GM12865 (cell line): ENCODE measurements around the gene ABHD16B.
"Not testable (repeated sequence)": the region's sequence is repeated elsewhere in the genome, so short reads cannot be mapped to it uniquely, and the experiment has no call there.

Source experiments
- DNase-seq: peaks from one replicate; pipeline ENCODE4 v3.0.0; 2010; ENCODE audit warnings: low read depth
- H3K4me3 ChIP-seq: 2 replicates; pipeline ENCODE4 v1.5.1; 2011; ENCODE audit warnings: mild to moderate bottlenecking, low read depth, low read length, control low read depth
- CTCF ChIP-seq: IDR thresholded peaks from 2 replicates; pipeline ENCODE4 v1.5.1; 2011; ENCODE audit warnings: low read length, control low read depth, low read depth, inconsistent platforms; ENCODE audit not compliant: insufficient read depth; ENCODE audit errors: missing control alignments

Gene ABHD16B

GRCh38 chr20:63868264-63868663, 7.0 kb downstream of the ABHD16B start:
- no peak overlapping the region for H3K4me3 ChIP-seq
- no peak for TF ChIP-seq CTCF
- DNase-seq = no peak

- H3K4me3 ChIP-seq = no peak overlapping the region
- no peak for TF ChIP-seq CTCF
- no peak for DNase-seq
These were observed 12.2 kb downstream of the ABHD16B start for GRCh38 chr20:63873477-63873971.

DNA sequence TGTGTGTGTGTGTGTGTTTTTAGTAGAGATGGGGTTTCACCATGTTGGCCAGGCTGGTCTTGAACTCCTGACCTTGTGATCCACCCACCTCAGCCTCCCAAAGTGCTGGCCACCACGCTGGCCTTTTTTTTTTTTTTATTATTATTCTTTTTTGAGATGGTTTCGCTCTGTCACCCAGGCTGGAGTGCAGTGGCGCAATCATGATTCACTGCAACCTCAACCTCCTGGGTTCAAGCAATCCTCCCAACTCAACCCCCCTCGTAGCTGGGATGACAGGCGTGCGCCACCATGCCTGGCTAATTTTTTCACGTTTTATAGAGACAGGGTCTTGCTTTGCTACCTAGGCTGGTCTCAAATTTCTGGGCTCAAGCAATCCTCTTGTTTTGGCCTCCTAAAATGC, 12.9 kb downstream of the ABHD16B start:
- not testable (repeated sequence) for DNase-seq, H3K4me3 ChIP-seq

- H3K4me3 ChIP-seq = no peak overlapping the region
- no peak for DNase-seq
- no peak for TF ChIP-seq CTCF
These were observed 15.3 kb downstream of the ABHD16B start for GRCh38 chr20:63876489-63877036.

DNA sequence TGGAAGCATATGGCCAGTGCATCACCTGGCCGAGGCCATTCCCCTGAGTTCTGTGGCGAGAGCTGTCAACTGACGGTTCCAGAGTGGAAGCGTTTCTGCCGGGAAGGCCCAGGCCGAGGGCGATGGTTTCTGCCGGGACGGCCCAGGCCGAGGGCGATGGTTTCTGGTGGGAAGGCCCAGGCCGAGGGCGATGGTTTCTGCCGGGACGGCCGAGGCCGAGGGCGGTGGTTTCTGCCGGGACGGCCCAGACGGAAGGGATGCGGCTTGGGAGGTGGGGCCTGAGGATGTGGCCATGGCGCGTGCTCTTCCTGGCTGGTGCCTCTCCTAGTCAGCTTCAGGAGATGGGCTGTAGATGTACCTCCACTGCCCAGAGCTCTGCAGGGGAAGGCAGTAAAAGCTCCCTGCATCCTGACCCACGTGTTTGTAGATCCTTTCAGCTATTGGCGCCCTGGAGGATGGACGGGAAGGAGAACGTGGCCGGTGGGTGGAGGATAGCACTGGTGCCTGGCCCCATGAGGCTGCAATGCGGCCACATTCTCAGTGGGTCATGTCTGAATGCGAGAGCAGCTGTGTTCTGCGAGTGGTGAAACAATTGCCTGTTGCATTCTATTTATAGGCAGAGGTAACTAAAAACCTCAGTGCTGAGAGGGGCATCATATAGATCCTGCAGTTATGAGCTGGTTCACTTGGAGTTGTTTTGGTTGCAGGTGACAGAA, 16.6 kb downstream of the ABHD16B start:
- H3K4me3 ChIP-seq = no peak overlapping the region
- no peak for DNase-seq
- no peak for TF ChIP-seq CTCF

DNA sequence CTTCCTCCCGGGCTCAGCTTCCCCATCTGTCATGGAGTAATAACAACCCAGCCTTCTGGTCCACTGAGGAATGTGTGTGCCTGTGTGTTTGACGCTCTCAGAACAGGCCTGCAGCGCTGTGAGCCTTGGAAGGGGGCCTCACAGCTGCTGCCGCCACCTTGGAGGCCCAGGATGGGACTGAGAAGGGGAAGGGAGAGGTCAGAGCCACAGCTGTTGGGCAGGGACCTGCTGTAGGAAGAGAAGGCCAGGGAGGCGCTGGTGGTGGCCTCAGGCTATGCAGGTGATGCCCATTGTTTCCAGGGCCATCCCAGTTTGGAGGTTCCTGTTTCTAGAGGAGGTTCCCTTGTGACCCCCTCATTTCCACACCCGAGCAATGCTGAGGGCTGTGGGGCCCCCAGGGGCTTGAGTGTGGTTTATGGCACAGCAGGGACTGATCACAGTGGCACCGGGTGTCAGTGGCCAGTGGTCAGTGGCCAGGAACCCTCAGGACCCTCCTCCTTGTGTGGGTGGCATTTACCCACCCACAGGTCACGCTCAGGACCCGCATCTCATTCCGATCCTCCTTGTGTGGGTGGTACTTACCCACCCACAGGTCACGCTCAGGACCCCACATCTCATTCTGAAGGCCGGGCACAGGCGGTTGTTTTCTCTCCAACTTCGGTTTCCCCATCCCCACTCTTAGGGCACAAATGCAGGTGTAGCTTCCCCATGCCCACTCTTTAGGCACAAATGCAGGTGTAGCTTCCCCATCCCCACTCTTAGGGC, 17.8 kb downstream of the ABHD16B start:
- no peak for DNase-seq
- no peak for TF ChIP-seq CTCF
- no peak overlapping the region for H3K4me3 ChIP-seq

GRCh38 chr20:63880901-63881300, 19.6 kb downstream of the ABHD16B start:
- H3K4me3 ChIP-seq, DNase-seq: not testable (repeated sequence)
